IMR-90 (cell line): ENCODE data around the gene TEAD1. TPM values are rescaled to one million over a fixed set of nuclear protein-coding genes. Genes with fewer than 3 reads are reported as not detected.

Experiments
- ATAC-seq: fragments of 200-7000 bp; cut with Tn5 transposase; 2 replicates; pipeline ENCODE4 v1.9.1; 2020; ENCODE audit warnings: low read depth, mild to moderate bottlenecking, moderate library complexity
- BruUV-seq: library from RNA; stranded (reverse); fragments of 400-500 nt; replicated peaks from 2 replicates; lab custom pipeline; 2021; lab: Mats Ljungman, UMichigan
- CTCF ChIA-PET: fragments of 300-600 bp; formaldehyde crosslinking; extraction: SDS; loops from one replicate; lab custom pipeline; 2021; ENCODE audit warnings: antibody characterized with exemption; lab: Yijun Ruan, JAX
- POLR2A ChIA-PET: fragments of 300-600 bp; sonication (Branson Sonifier 250); formaldehyde crosslinking; loops from one replicate; lab custom pipeline; 2022; ENCODE audit warnings: antibody characterized with exemption; ENCODE audit not compliant: unreplicated experiment; lab: Charles Lee
- DNase-seq: peaks from one replicate; pipeline ENCODE4 v3.0.0; 2013
- H2AFZ ChIP-seq: replicated peaks from 2 replicates; pipeline ENCODE3; 2013; ENCODE audit warnings: low read length, mild to moderate bottlenecking; ENCODE audit not compliant: poor library complexity
- H2AK5ac ChIP-seq: 2 replicates; pipeline ENCODE4 v1.6.1; 2013; ENCODE audit warnings: low read depth, low read length, inconsistent platforms
- H2AK9ac ChIP-seq: replicated peaks from 2 replicates; pipeline ENCODE3; 2013; ENCODE audit warnings: mild to moderate bottlenecking, low read depth, low read length, moderate library complexity; ENCODE audit not compliant: poor library complexity
- H2BK120ac ChIP-seq: 2 replicates; pipeline ENCODE4 v1.6.1; 2013; ENCODE audit warnings: low read depth, low read length, inconsistent platforms
- H2BK15ac ChIP-seq: 3 replicates; pipeline ENCODE4 v1.6.1; 2013; ENCODE audit warnings: low read depth, low read length, inconsistent platforms
- H2BK20ac ChIP-seq: 2 replicates; pipeline ENCODE4 v1.6.1; 2013; ENCODE audit warnings: low read depth, mild to moderate bottlenecking, inconsistent platforms, low read length, moderate library complexity
- H2BK5ac ChIP-seq: 2 replicates; pipeline ENCODE4 v1.6.1; 2013; ENCODE audit warnings: mild to moderate bottlenecking, low read depth, low read length, inconsistent platforms; ENCODE audit not compliant: poor library complexity, severe bottlenecking
- H3K14ac ChIP-seq: replicated peaks from 2 replicates; pipeline ENCODE4 v1.6.1; 2013; ENCODE audit warnings: low read depth, low read length, inconsistent platforms
- H3K18ac ChIP-seq: 2 replicates; pipeline ENCODE4 v1.6.1; 2013; ENCODE audit warnings: low read depth, low read length, control low read depth
- H3K23ac ChIP-seq: 2 replicates; pipeline ENCODE4 v1.6.1; 2013; ENCODE audit warnings: low read depth, low read length, inconsistent platforms
- H3K27ac ChIP-seq: 2 replicates; pipeline ENCODE4 v1.5.1; 2013; ENCODE audit warnings: mild to moderate bottlenecking, control low read depth, low read length; ENCODE audit not compliant: insufficient read depth
- H3K27me3 ChIP-seq: 2 replicates; pipeline ENCODE4 v1.6.1; 2013; ENCODE audit warnings: low read length; ENCODE audit not compliant: control insufficient read depth, insufficient read depth
- H3K36me3 ChIP-seq: 2 replicates; pipeline ENCODE4 v1.6.1; 2013; ENCODE audit warnings: low read length, mixed read lengths; ENCODE audit not compliant: control insufficient read depth, insufficient read depth
- H3K4ac ChIP-seq: 2 replicates; pipeline ENCODE4 v1.6.1; 2013; ENCODE audit warnings: low read depth, low read length, inconsistent platforms
- H3K4me1 ChIP-seq: 2 replicates; pipeline ENCODE4 v1.6.1; 2013; ENCODE audit warnings: low read length, mixed read lengths; ENCODE audit not compliant: control insufficient read depth, insufficient read depth
- H3K4me2 ChIP-seq: 2 replicates; pipeline ENCODE4 v1.6.1; 2013; ENCODE audit warnings: low read depth, mild to moderate bottlenecking, control low read depth, low read length, moderate library complexity
- H3K4me3 ChIP-seq: 2 replicates; pipeline ENCODE4 v1.5.1; 2013; ENCODE audit warnings: low read depth, mild to moderate bottlenecking, control low read depth, low read length, moderate library complexity; ENCODE audit not compliant: insufficient read depth
- H3K56ac ChIP-seq: 2 replicates; pipeline ENCODE4 v1.6.1; 2013; ENCODE audit warnings: low read length, inconsistent platforms; ENCODE audit not compliant: insufficient read depth; ENCODE audit errors: extremely low read depth
- H3K79me1 ChIP-seq, 2 experiments: 2 replicates each; pipeline ENCODE4 v1.6.1; 2013; ENCODE audit warnings: low read length in 2 of 2, inconsistent platforms in 1 of 2, low read depth in 1 of 2
- H3K9ac ChIP-seq: 2 replicates; pipeline ENCODE4 v1.6.1; 2013; ENCODE audit warnings: low read depth, low read length, control low read depth
- H3K9me1 ChIP-seq: 2 replicates; pipeline ENCODE4 v1.6.1; 2013; ENCODE audit warnings: low read length, inconsistent platforms; ENCODE audit not compliant: insufficient read depth
- H3K9me3 ChIP-seq: 2 replicates; pipeline ENCODE4 v1.6.1; 2013; ENCODE audit warnings: low read length; ENCODE audit not compliant: control insufficient read depth, insufficient read depth
- H4K20me1 ChIP-seq: 2 replicates; pipeline ENCODE4 v1.6.1; 2013; ENCODE audit warnings: low read length, inconsistent platforms; ENCODE audit not compliant: insufficient read depth
- H4K5ac ChIP-seq: 2 replicates; pipeline ENCODE4 v1.6.1; 2013; ENCODE audit warnings: mild to moderate bottlenecking, low read depth, low read length, control low read depth
- H4K8ac ChIP-seq, 2 experiments: 2 replicates each; pipeline ENCODE4 v1.6.1; 2013; ENCODE audit warnings: low read depth in 2 of 2, low read length in 2 of 2, control low read depth in 1 of 2, inconsistent platforms in 1 of 2
- H4K91ac ChIP-seq: 2 replicates; pipeline ENCODE4 v1.6.1; 2013; ENCODE audit warnings: low read depth, low read length, inconsistent platforms; ENCODE audit not compliant: insufficient read depth
- CHD1 ChIP-seq: IDR thresholded peaks from 2 replicates; pipeline ENCODE4 v1.6.1; 2012; ENCODE audit warnings: low read depth, low read length, improper control_type of control experiment
- FOS ChIP-seq: fragments of 150-350 bp; IDR thresholded peaks from 2 replicates; pipeline ENCODE4 v1.6.1; 2016; ENCODE audit warnings: low read depth, low read length
- RAD21 ChIP-seq: IDR thresholded peaks from 2 replicates; pipeline ENCODE4 v1.6.1; 2012; ENCODE audit warnings: low read length, improper control_type of control experiment
- dilution Hi-C: fragments of 300-500 bp; cut with HindIII; formaldehyde crosslinking; loops from one replicate; pipeline ENCODE4 v1.14.3; 2018; ENCODE audit warnings: low sequenced_read_pairs; ENCODE audit not compliant: unreplicated experiment
- in situ Hi-C: fragments of 300-500 bp; cut with MboI; formaldehyde crosslinking; loops from 3 replicates; pipeline ENCODE4 v1.14.3; 2019; ENCODE audit warnings: low sequenced_read_pairs, inconsistent platforms, mixed read lengths
- intact Hi-C: fragments of 100-400 bp; cut with micrococcal nuclease; formaldehyde crosslinking; loops from 2 replicates; pipeline ENCODE4 v1.10.0; 2022
- polyA plus RNA-seq, 3 experiments: library from polyadenylated mRNA; depleted of rRNA; stranded (reverse); fragments of >200 nt; gene quantifications; 2 replicates each; pipeline ENCODE4 v1.2.3, GENCODE V29; 2012; ENCODE audit warnings: low replicate concordance in 1 of 3
- total RNA-seq: library from RNA; depleted of rRNA; stranded (reverse); fragments of >200 nt; gene quantifications from 2 replicates; pipeline ENCODE4 v1.2.3, GENCODE V29; 2012
- TF ChIP-seq, protein P1 (sequence below): fragments of 150-350 bp; IDR thresholded peaks from 2 replicates; pipeline ENCODE4 v1.6.1; 2017; ENCODE audit warnings: mild to moderate bottlenecking, antibody characterized with exemption, low read length, low read depth
- TF ChIP-seq, protein P2 (sequence below): conservative IDR thresholded peaks from 2 replicates; pipeline ENCODE4 v1.5.1; 2012; ENCODE audit warnings: mild to moderate bottlenecking, low read depth, low read length, improper control_type of control experiment

Gene TEAD1
- total and polyA plus RNA-seq, 2 of the 4 experiments (the other 2 are of a cell fraction) = 51.8 to 69.2 TPM

DNA sequence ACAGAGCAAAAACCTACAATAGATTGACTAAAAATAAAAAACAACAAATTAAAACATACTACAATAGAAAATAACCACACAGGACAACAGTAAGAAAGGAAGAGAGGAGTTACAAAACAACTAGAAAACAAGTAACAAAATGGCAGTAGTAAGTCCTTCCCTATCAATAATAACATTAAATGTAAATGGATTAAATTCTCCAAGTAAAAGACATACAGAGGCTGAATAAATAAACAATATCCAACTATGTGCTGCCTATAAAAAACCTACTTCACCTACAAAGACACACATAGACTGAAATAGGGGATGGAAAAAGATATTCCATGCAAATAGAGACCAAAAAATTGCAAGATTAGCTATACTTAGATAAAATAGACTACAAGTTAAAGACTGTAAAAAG lies 277.9 kb downstream of the TEAD1 start:
- Histone ChIP-seq H3K14ac (no peak overlapping the region), H2AFZ (no peak overlapping the region), H3K36me3 (no peaks in the 10 kb centered on the region), H2BK15ac (no peak overlapping the region), H3K9me3 (peaks cover 2% of the 10 kb centered on the region; the same call in 1 of the 2 replicates), H3K27ac (no peak overlapping the region), H4K91ac (no peak overlapping the region), H3K79me1 (no peaks in the 10 kb centered on the region), H3K27me3 (no peaks in the 10 kb centered on the region), H3K4me3 (no peak overlapping the region), H2AK9ac (no peak overlapping the region), H3K23ac (no peak overlapping the region), H2BK20ac (no peak overlapping the region), H2BK120ac (no peak overlapping the region), H2BK5ac (no peak overlapping the region), H3K4ac (no peak overlapping the region), H3K9me1 (peaks cover 8% of the 10 kb centered on the region), H3K4me1 (no peaks in the 10 kb centered on the region), H3K4me2 (no peak overlapping the region), H4K8ac (no peak overlapping the region), H3K18ac (no peak overlapping the region), H3K9ac (no peak overlapping the region), H2AK5ac (no peak overlapping the region), H4K20me1 (no peaks in the 10 kb centered on the region), H3K56ac (no peak overlapping the region), H4K5ac (no peak overlapping the region)
- TF ChIP-seq RAD21 = no peak
- no peak for TF ChIP-seq FOS
- no peak for TF ChIP-seq CHD1
- TF ChIP-seq, protein P1, sequence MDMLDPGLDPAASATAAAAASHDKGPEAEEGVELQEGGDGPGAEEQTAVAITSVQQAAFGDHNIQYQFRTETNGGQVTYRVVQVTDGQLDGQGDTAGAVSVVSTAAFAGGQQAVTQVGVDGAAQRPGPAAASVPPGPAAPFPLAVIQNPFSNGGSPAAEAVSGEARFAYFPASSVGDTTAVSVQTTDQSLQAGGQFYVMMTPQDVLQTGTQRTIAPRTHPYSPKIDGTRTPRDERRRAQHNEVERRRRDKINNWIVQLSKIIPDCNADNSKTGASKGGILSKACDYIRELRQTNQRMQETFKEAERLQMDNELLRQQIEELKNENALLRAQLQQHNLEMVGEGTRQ = no peak
- TF ChIP-seq, protein P2, sequence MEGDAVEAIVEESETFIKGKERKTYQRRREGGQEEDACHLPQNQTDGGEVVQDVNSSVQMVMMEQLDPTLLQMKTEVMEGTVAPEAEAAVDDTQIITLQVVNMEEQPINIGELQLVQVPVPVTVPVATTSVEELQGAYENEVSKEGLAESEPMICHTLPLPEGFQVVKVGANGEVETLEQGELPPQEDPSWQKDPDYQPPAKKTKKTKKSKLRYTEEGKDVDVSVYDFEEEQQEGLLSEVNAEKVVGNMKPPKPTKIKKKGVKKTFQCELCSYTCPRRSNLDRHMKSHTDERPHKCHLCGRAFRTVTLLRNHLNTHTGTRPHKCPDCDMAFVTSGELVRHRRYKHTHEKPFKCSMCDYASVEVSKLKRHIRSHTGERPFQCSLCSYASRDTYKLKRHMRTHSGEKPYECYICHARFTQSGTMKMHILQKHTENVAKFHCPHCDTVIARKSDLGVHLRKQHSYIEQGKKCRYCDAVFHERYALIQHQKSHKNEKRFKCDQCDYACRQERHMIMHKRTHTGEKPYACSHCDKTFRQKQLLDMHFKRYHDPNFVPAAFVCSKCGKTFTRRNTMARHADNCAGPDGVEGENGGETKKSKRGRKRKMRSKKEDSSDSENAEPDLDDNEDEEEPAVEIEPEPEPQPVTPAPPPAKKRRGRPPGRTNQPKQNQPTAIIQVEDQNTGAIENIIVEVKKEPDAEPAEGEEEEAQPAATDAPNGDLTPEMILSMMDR = no peak
- POLR2A ChIA-PET = no interaction called here
- BruUV-seq = no TSS peak
- dilution Hi-C loops = loop anchor here (25.0 kb wide), 1 partner anchor 210 kb away; no protein-coding TSS in a partner anchor
- intact Hi-C loops = no loop called here
- in situ Hi-C loops = no loop called here
- CTCF ChIA-PET = no interaction called here
- DNase-seq = no peak
- ATAC-seq = no peak
